Keratinocyte (primary cell): ENCODE data around the gene ARL4D. TPM values are rescaled to one million over a fixed set of nuclear protein-coding genes. Genes with fewer than 3 reads are reported as not detected.
A peak's percentile ranks its signal among the peaks of the same experiment; 100 is the strongest.

Source experiments
- DNase-seq: peaks from one replicate; pipeline ENCODE4 v3.0.0-alpha.2; 2011; ENCODE audit warnings: low read depth, missing footprints, low spot score
- FAIRE-seq: peaks from 2 replicates; lab custom pipeline; 2011; peaks lifted over from hg19 to GRCh38; lab: Jason Lieb, UNC
- H2AFZ ChIP-seq: 2 replicates; pipeline ENCODE4 v1.6.0; 2012; ENCODE audit warnings: low read length, control low read depth, inconsistent platforms; ENCODE audit not compliant: control insufficient read depth
- H3K27ac ChIP-seq: 2 replicates; pipeline ENCODE4 v1.5.1; 2011; ENCODE audit warnings: low read length; ENCODE audit not compliant: control insufficient read depth, insufficient read depth
- H3K27me3 ChIP-seq: 3 replicates; pipeline ENCODE4 v1.6.0; 2011; ENCODE audit warnings: low read length; ENCODE audit not compliant: control insufficient read depth, insufficient read depth; ENCODE audit errors: extremely low read depth
- H3K36me3 ChIP-seq, 2 experiments: 2 replicates in 1 of 2; 3 replicates in 1 of 2; pipeline ENCODE4 v1.5.1; 2011; ENCODE audit warnings: low read length in 2 of 2, mild to moderate bottlenecking in 1 of 2; ENCODE audit not compliant: control insufficient read depth in 2 of 2, insufficient read depth in 2 of 2; ENCODE audit errors: extremely low read depth in 1 of 2
- H3K4me1 ChIP-seq: 3 replicates; pipeline ENCODE4 v1.5.1; 2011; ENCODE audit warnings: low read length; ENCODE audit not compliant: control insufficient read depth, insufficient read depth; ENCODE audit errors: extremely low read depth
- H3K4me2 ChIP-seq: 3 replicates; pipeline ENCODE4 v1.6.0; 2011; ENCODE audit warnings: low read depth, low read length; ENCODE audit not compliant: control insufficient read depth, insufficient read depth; ENCODE audit errors: extremely low read depth
- H3K4me3 ChIP-seq, 3 experiments: fragments of 200-600 bp in 1 of 3; sonication (generic) in 1 of 3; 2 replicates in 2 of 3; 3 replicates in 1 of 3; pipeline ENCODE4 v1.5.1; 2011 to 2016; ENCODE audit warnings: low read length in 3 of 3, mild to moderate bottlenecking in 3 of 3, control low read depth in 2 of 3, inconsistent platforms in 1 of 3, low read depth in 1 of 3, mixed read lengths in 1 of 3, mixed run types in 1 of 3, moderate library complexity in 1 of 3; ENCODE audit not compliant: control insufficient read depth in 2 of 3, insufficient read depth in 2 of 3; ENCODE audit errors: extremely low read depth in 1 of 3
- H3K79me2 ChIP-seq: 2 replicates; pipeline ENCODE4 v1.6.0; 2012; ENCODE audit warnings: low read length; ENCODE audit not compliant: control insufficient read depth, insufficient read depth
- H3K9ac ChIP-seq: 3 replicates; pipeline ENCODE4 v1.6.0; 2011; ENCODE audit warnings: low read length; ENCODE audit not compliant: control insufficient read depth, insufficient read depth; ENCODE audit errors: extremely low read depth
- H3K9me1 ChIP-seq: 3 replicates; pipeline ENCODE4 v1.6.0; 2011; ENCODE audit warnings: low read length; ENCODE audit not compliant: control insufficient read depth, insufficient read depth; ENCODE audit errors: extremely low read depth
- H3K9me3 ChIP-seq: 2 replicates; pipeline ENCODE4 v1.5.1; 2012; ENCODE audit warnings: low read depth, low read length; ENCODE audit not compliant: control insufficient read depth
- H4K20me1 ChIP-seq: 3 replicates; pipeline ENCODE4 v1.6.0; 2011; ENCODE audit warnings: low read length; ENCODE audit not compliant: control insufficient read depth, insufficient read depth; ENCODE audit errors: extremely low read depth
- CTCF ChIP-seq, 3 experiments: IDR thresholded peaks in 1 of 3; conservative IDR thresholded peaks in 1 of 3; optimal IDR thresholded peaks in 1 of 3; 2 replicates in 2 of 3; 3 replicates in 1 of 3; pipeline versions ENCODE3 to v1.5.1; 2011; ENCODE audit warnings: low read length in 3 of 3, mild to moderate bottlenecking in 3 of 3, moderate library complexity in 2 of 3, control low read depth in 1 of 3, inconsistent platforms in 1 of 3; ENCODE audit not compliant: insufficient read depth in 2 of 3; ENCODE audit errors: extremely low read depth in 1 of 3
- EZH2 ChIP-seq: IDR thresholded peaks from one replicate; pipeline ENCODE4 v1.6.1; 2012; ENCODE audit warnings: inconsistent platforms, mild to moderate bottlenecking, low read length, moderate library complexity
- dilution Hi-C: fragments of 300-500 bp; cut with MboI; formaldehyde crosslinking; loops from one replicate; pipeline ENCODE4 v1.7.0; 2020; ENCODE audit warnings: low sequenced_read_pairs; ENCODE audit not compliant: extremely low pct_ligation_motif_present
- polyA plus RNA-seq, 5 experiments: library from polyadenylated mRNA; depleted of rRNA in 3 of 5; stranded (reverse) in 3 of 5; stranded (forward) in 1 of 5; unstranded in 1 of 5; fragments of >200 nt; gene quantifications; 1 replicate in 1 of 5; 2 replicates in 3 of 5; 3 replicates in 1 of 5; pipeline versions ENCODE4 v1.2.1 to v1.2.3, GENCODE V29; 2011 to 2012; ENCODE audit warnings: missing spikeins in 2 of 5, low read depth in 1 of 5, low replicate concordance in 1 of 5

The ARL4D gene
- polyA plus RNA-seq, 1 donor (not counting 4 experiments of a cell fraction or from before 2014, with no cell fraction given), result 36.5 TPM

- FAIRE-seq (no peak), DNase-seq (no peak)
- H3K4me2 ChIP-seq, result no peak overlapping the region
- H3K27ac ChIP-seq, result no peak overlapping the region
- no peaks in the 10 kb centered on the region for H3K79me2 ChIP-seq
- H3K36me3 ChIP-seq, result no peaks in the 10 kb centered on the region
- no peak overlapping the region for H3K9ac ChIP-seq
- no peaks in the 10 kb centered on the region for H3K9me1 ChIP-seq
- no peaks in the 10 kb centered on the region for H3K27me3 ChIP-seq
- H3K4me1 ChIP-seq, result peaks cover 27% of the 10 kb centered on the region
- H4K20me1 ChIP-seq, result no peaks in the 10 kb centered on the region
- no peak overlapping the region for H2AFZ ChIP-seq
- no peak for TF ChIP-seq EZH2
- no peak for TF ChIP-seq CTCF (optimal IDR thresholded peaks at IDR 0.05 in 1 of 3, IDR thresholded peaks at IDR 0.05 in 1 of 3, conservative IDR thresholded peaks at IDR 0.05 in 1 of 3; ENCODE audit: extremely low read depth in 1 of 3, insufficient read depth in 2 of 3, low read length in 3 of 3)
- dilution Hi-C loops, result loop anchor here (5.0 kb wide), 1 partner anchor 42 kb away; the partner anchor contains the start of gene ARL4D
- no peak overlapping the region for H3K4me3 ChIP-seq
- no peaks in the 10 kb centered on the region for H3K9me3 ChIP-seq
These were observed 40.2 kb downstream of the ARL4D start for GRCh38 chr17:43439041-43439440.

- Histone ChIP-seq H3K4me3 (no peak overlapping the region), H4K20me1 (no peaks in the 10 kb centered on the region), H3K9me1 (no peaks in the 10 kb centered on the region), H2AFZ (no peak overlapping the region), H3K79me2 (no peaks in the 10 kb centered on the region), H3K4me1 (peaks cover 30% of the 10 kb centered on the region), H3K4me2 (no peak overlapping the region), H3K9me3 (no peaks in the 10 kb centered on the region), H3K27ac (peak overlapping the region; percentile 83), H3K36me3 (no peaks in the 10 kb centered on the region), H3K27me3 (no peaks in the 10 kb centered on the region), H3K9ac (no peak overlapping the region)
- FAIRE-seq, result peak; percentile 99
- TF ChIP-seq EZH2 (no peak), CTCF (optimal IDR thresholded peaks at IDR 0.05 in 1 of 3, IDR thresholded peaks at IDR 0.05 in 1 of 3, conservative IDR thresholded peaks at IDR 0.05 in 1 of 3; ENCODE audit: extremely low read depth in 1 of 3, insufficient read depth in 2 of 3, low read length in 3 of 3) (no peak)
- no peak for DNase-seq
- dilution Hi-C loops, result no loop called here
These were observed 43.9 kb downstream of the ARL4D start for GRCh38 chr17:43442711-43443110.
